Activated T-helper 1 cell treated with anti-CD3 and anti-CD28 coated beads, Interleukin-12 subunit alpha, Interleukin-12 subunit beta, Interleukin-2, Interleukin-4 antibody, amounts not matched to agents 30 ng/mL and 10 ng/mL and 1 ng/mL, durations not matched to agents 14 hours and 24 hours and 36 hours (primary cell): ENCODE data around the gene LYPD8. TPM values are rescaled to one million over a fixed set of nuclear protein-coding genes. Genes with fewer than 3 reads are reported as not detected.

Experiments
- DNase-seq: peaks from one replicate; pipeline ENCODE4 v3.0.0; 2021; ENCODE audit warnings: low spot score
- H3K27ac Mint-ChIP-seq: one replicate; pipeline ENCODE4 v1.8.0; 2021; ENCODE audit warnings: mild to moderate bottlenecking, mixed read lengths
- H3K27me3 Mint-ChIP-seq: one replicate; pipeline ENCODE4 v1.8.0; 2022; ENCODE audit warnings: mild to moderate bottlenecking, moderate library complexity, mixed read lengths; ENCODE audit not compliant: insufficient read depth
- H3K36me3 Mint-ChIP-seq: one replicate; pipeline ENCODE4 v1.8.0; 2021; ENCODE audit warnings: low read depth, mixed read lengths
- H3K4me1 Mint-ChIP-seq: one replicate; pipeline ENCODE4 v1.8.0; 2021; ENCODE audit warnings: low read depth, mixed read lengths
- H3K4me3 Mint-ChIP-seq: one replicate; pipeline ENCODE4 v1.8.0; 2021; ENCODE audit warnings: mild to moderate bottlenecking, moderate library complexity, mixed read lengths
- H3K9me3 Mint-ChIP-seq: one replicate; pipeline ENCODE4 v1.8.0; 2021; ENCODE audit warnings: mixed read lengths
- intact Hi-C: fragments of 100-400 bp; cut with micrococcal nuclease; formaldehyde crosslinking; loops from one replicate; pipeline ENCODE4 v1.15.1; 2024
- total RNA-seq: library from RNA; stranded (reverse); gene quantifications from 2 replicates; pipeline ENCODE4 v1.2.3, GENCODE V29; 2022

LYPD8 gene
- total RNA-seq, 1 donor from 2014 or later: not detected

- intact Hi-C loops: no loop called here
- Mint-ChIP-seq H3K9me3 (no peaks in the 10 kb centered on the region), H3K27me3 (no peaks in the 10 kb centered on the region), H3K27ac (no peak overlapping the region), H3K4me3 (no peak overlapping the region), H3K36me3 (no peaks in the 10 kb centered on the region), H3K4me1 (no peaks in the 10 kb centered on the region)
- no peak for DNase-seq
Measured at GRCh38 chr1:248730507-248731335, 24.8 kb downstream of the LYPD8 start.

- Mint-ChIP-seq H3K27ac (no peak overlapping the region), H3K4me1 (no peaks in the 10 kb centered on the region), H3K27me3 (peaks cover 2% of the 10 kb centered on the region), H3K4me3 (no peak overlapping the region), H3K36me3 (no peaks in the 10 kb centered on the region), H3K9me3 (peaks cover 31% of the 10 kb centered on the region)
- no peak for DNase-seq
- intact Hi-C loops: no loop called here
Measured at GRCh38 chr1:248714248-248714647, 41.3 kb downstream of the LYPD8 start.

GRCh38 chr1:248710305-248710900 is 45.2 kb downstream of the LYPD8 start:
- Mint-ChIP-seq H3K4me1 (no peaks in the 10 kb centered on the region), H3K9me3 (peaks cover 19% of the 10 kb centered on the region), H3K27ac (no peak overlapping the region), H3K4me3 (no peak overlapping the region), H3K27me3 (peaks cover 2% of the 10 kb centered on the region), H3K36me3 (no peaks in the 10 kb centered on the region)
- intact Hi-C loops: no loop called here
- no peak for DNase-seq

- no peaks in the 10 kb centered on the region for H3K27me3 Mint-ChIP-seq
- no peak overlapping the region for H3K27ac Mint-ChIP-seq
- no peaks in the 10 kb centered on the region for H3K9me3 Mint-ChIP-seq
- intact Hi-C loops: no loop called here
- DNase-seq: no peak
- no peak overlapping the region for H3K4me3 Mint-ChIP-seq
- H3K36me3 Mint-ChIP-seq: no peaks in the 10 kb centered on the region
- H3K4me1 Mint-ChIP-seq: no peaks in the 10 kb centered on the region
Measured at GRCh38 chr1:248704606-248705005, 51.0 kb downstream of the LYPD8 start.

- Mint-ChIP-seq H3K27me3 (peaks cover 2% of the 10 kb centered on the region), H3K9me3 (no peaks in the 10 kb centered on the region), H3K4me1 (no peaks in the 10 kb centered on the region), H3K27ac (no peak overlapping the region), H3K36me3 (no peaks in the 10 kb centered on the region), H3K4me3 (no peak overlapping the region)
- intact Hi-C loops: no loop called here
- DNase-seq: no peak
Measured at GRCh38 chr1:248703674-248704073, 51.9 kb downstream of the LYPD8 start.

- Mint-ChIP-seq H3K4me1 (no peaks in the 10 kb centered on the region), H3K9me3 (no peaks in the 10 kb centered on the region), H3K27ac (no peak within 1 kb of the TSS), H3K36me3 (no peaks in the 10 kb centered on the region), H3K4me3 (no peak within 1 kb of the TSS), H3K27me3 (peaks cover 2% of the 10 kb centered on the region)
- intact Hi-C loops: no loop called here
- no peak for DNase-seq
Measured at GRCh38 chr1:248702714-248703113, 52.8 kb downstream of the LYPD8 start, which contains the start of gene OR14I1. Gene OR14I1, minus strand, starts transcription at chr1:248702766.

- DNase-seq: no peak
- Mint-ChIP-seq H3K9me3 (no peaks in the 10 kb centered on the region), H3K27ac (no peak overlapping the region), H3K4me1 (no peaks in the 10 kb centered on the region), H3K4me3 (no peak overlapping the region), H3K36me3 (no peaks in the 10 kb centered on the region), H3K27me3 (peaks cover 3% of the 10 kb centered on the region)
- intact Hi-C loops: no loop called here
Measured at GRCh38 chr1:248699099-248699498, 56.5 kb downstream of the LYPD8 start.

GRCh38 chr1:248697907-248698306 is 57.7 kb downstream of the LYPD8 start:
- Mint-ChIP-seq H3K27me3 (peaks cover 3% of the 10 kb centered on the region), H3K4me3 (no peak overlapping the region), H3K9me3 (no peaks in the 10 kb centered on the region), H3K4me1 (no peaks in the 10 kb centered on the region), H3K27ac (no peak overlapping the region), H3K36me3 (no peaks in the 10 kb centered on the region)
- intact Hi-C loops: no loop called here
- no peak for DNase-seq

GRCh38 chr1:248696774-248697173 is 58.8 kb downstream of the LYPD8 start:
- H3K9me3 Mint-ChIP-seq: peaks cover 5% of the 10 kb centered on the region
- H3K4me1 Mint-ChIP-seq: no peaks in the 10 kb centered on the region
- H3K27me3 Mint-ChIP-seq: peaks cover 3% of the 10 kb centered on the region
- H3K36me3 Mint-ChIP-seq: no peaks in the 10 kb centered on the region
- H3K27ac Mint-ChIP-seq: no peak overlapping the region
- no peak for DNase-seq
- intact Hi-C loops: no loop called here
- no peak overlapping the region for H3K4me3 Mint-ChIP-seq

GRCh38 chr1:248696261-248696660 is 59.3 kb downstream of the LYPD8 start:
- Mint-ChIP-seq H3K36me3 (no peaks in the 10 kb centered on the region), H3K4me1 (no peaks in the 10 kb centered on the region), H3K27ac (no peak overlapping the region), H3K4me3 (no peak overlapping the region), H3K27me3 (peaks cover 3% of the 10 kb centered on the region), H3K9me3 (peaks cover 6% of the 10 kb centered on the region)
- intact Hi-C loops: no loop called here
- no peak for DNase-seq

- no peak for DNase-seq
- Mint-ChIP-seq H3K4me3 (no peak overlapping the region), H3K9me3 (peaks cover 12% of the 10 kb centered on the region), H3K27ac (no peak overlapping the region), H3K27me3 (peaks cover 3% of the 10 kb centered on the region), H3K36me3 (no peaks in the 10 kb centered on the region), H3K4me1 (no peaks in the 10 kb centered on the region)
- intact Hi-C loops: no loop called here
Measured at GRCh38 chr1:248695451-248696132, 60.0 kb downstream of the LYPD8 start.

- Mint-ChIP-seq H3K27me3 (no peaks in the 10 kb centered on the region), H3K27ac (no peak overlapping the region), H3K4me1 (peaks cover 3% of the 10 kb centered on the region), H3K9me3 (peaks cover 12% of the 10 kb centered on the region), H3K4me3 (no peak overlapping the region), H3K36me3 (no peaks in the 10 kb centered on the region)
- no peak for DNase-seq
- intact Hi-C loops: no loop called here
Measured at GRCh38 chr1:248691567-248692155, 63.9 kb downstream of the LYPD8 start.
